Thyroid gland (tissue), 4 donors: ENCODE results near the gene GET4. TPM values are rescaled to one million over a fixed set of nuclear protein-coding genes. Genes with fewer than 3 reads are reported as not detected.

Source experiments
- DNase-seq, 2 donors: peaks; one replicate each; pipeline ENCODE4 v3.0.0-alpha.2; 2019
- H3K27ac ChIP-seq, 3 donors: fragments of 200-600 bp; sonication (generic); 1 replicate in 2 of 3; 2 replicates in 1 of 3; pipeline ENCODE4 v1.5.1; 2016 to 2019; ENCODE audit warnings: mild to moderate bottlenecking in 1 of 3, moderate library complexity in 1 of 3
- H3K27me3 ChIP-seq: fragments of 200-600 bp; sonication (generic); one replicate; pipeline ENCODE4 v1.5.1; 2019
- H3K36me3 ChIP-seq, 2 donors: fragments of 200-600 bp; sonication (generic); one replicate each; pipeline ENCODE4 v1.5.1; 2016 to 2019
- H3K4me1 ChIP-seq, 2 donors: fragments of 200-600 bp; sonication (generic); one replicate each; pipeline ENCODE4 v1.5.1; 2017 to 2019
- H3K4me3 ChIP-seq, 3 donors: fragments of 200-600 bp; sonication (generic); replicated peaks in 1 of 3; 1 replicate in 2 of 3; 2 replicates in 1 of 3; pipeline ENCODE4 v1.5.1; 2016; ENCODE audit warnings: mild to moderate bottlenecking in 1 of 3
- H3K9me3 ChIP-seq: fragments of 200-600 bp; sonication (generic); one replicate; pipeline ENCODE4 v1.5.1; 2017
- CTCF ChIP-seq, 6 experiments: fragments of 200-600 bp in 3 of 6; fragments of 450-650 bp in 3 of 6; sonication (generic) in 3 of 6; IDR thresholded peaks; one replicate each; pipeline ENCODE4 v1.5.1; 2016 to 2019; ENCODE audit warnings: antibody characterized with exemption in 6 of 6, mild to moderate bottlenecking in 2 of 6, inconsistent platforms in 1 of 6, moderate library complexity in 1 of 6
- POLR2A ChIP-seq, 2 donors: fragments of 450-650 bp; IDR thresholded peaks; one replicate each; pipeline ENCODE4 v1.6.1; 2017; ENCODE audit warnings: antibody characterized with exemption in 2 of 2, mild to moderate bottlenecking in 2 of 2, moderate library complexity in 1 of 2
- WGBS, 2 donors: methylation state at CpG; one replicate each; pipeline ENCODE4 v1.1.5; 2017; 5-methylcytosine and 5-hydroxymethylcytosine counted together
- intact Hi-C: fragments of 100-400 bp; cut with DNase I; formaldehyde crosslinking; loops from one replicate; pipeline ENCODE4 v1.15.1; 2023
- total RNA-seq, 4 donors: library from RNA; depleted of rRNA; stranded (reverse); fragments of >200 nt; gene quantifications; one replicate each; pipeline ENCODE4 v1.2.3, GENCODE V29; 2016

The GET4 gene
- total RNA-seq, 4 donors from 2014 or later = 29.2 to 38.7 (median 34.3) TPM

GRCh38 chr7:861222-861621, 15.1 kb upstream of the GET4 start:
- peaks cover 45 to 71% of the 10 kb centered on the region in 2 donors for H3K36me3 ChIP-seq
- H3K4me1 ChIP-seq = peaks cover 0 to 4% of the 10 kb centered on the region in 2 donors
- H3K9me3 ChIP-seq = no peaks in the 10 kb centered on the region
- TF ChIP-seq POLR2A (IDR thresholded peaks at IDR 0.05) (no peak), CTCF (IDR thresholded peaks at IDR 0.05) (no peak)
- H3K27ac ChIP-seq = no peak overlapping the region
- intact Hi-C loops = no loop called here
- no peak overlapping the region for H3K4me3 ChIP-seq
- DNase-seq = no peak
- no peaks in the 10 kb centered on the region for H3K27me3 ChIP-seq
- 96% methylated on average over 9 of the region's 9 CpGs for WGBS, 2 donors

GRCh38 chr7:862157-862556, 14.2 kb upstream of the GET4 start:
- Histone ChIP-seq H3K36me3 (peaks cover 35 to 62% of the 10 kb centered on the region in 2 donors), H3K4me1 (peaks cover 0 to 8% of the 10 kb centered on the region in 2 donors), H3K27me3 (no peaks in the 10 kb centered on the region), H3K9me3 (no peaks in the 10 kb centered on the region), H3K4me3 (no peak overlapping the region), H3K27ac (no peak overlapping the region)
- no peak for DNase-seq
- intact Hi-C loops = no loop called here
- TF ChIP-seq POLR2A (IDR thresholded peaks at IDR 0.05) (no peak), CTCF (IDR thresholded peaks at IDR 0.05) (no peak)
- WGBS, 2 donors = 95 to 97% methylated on average over 6 of the region's 6 CpGs

- Histone ChIP-seq H3K4me3 (no peak overlapping the region), H3K4me1 (peaks cover 4 to 16% of the 10 kb centered on the region in 2 donors), H3K27ac (no peak overlapping the region), H3K36me3 (peaks cover 36 to 53% of the 10 kb centered on the region in 2 donors), H3K9me3 (no peaks in the 10 kb centered on the region), H3K27me3 (no peaks in the 10 kb centered on the region)
- TF ChIP-seq POLR2A (IDR thresholded peaks at IDR 0.05) (no peak), CTCF (IDR thresholded peaks at IDR 0.05) (no peak)
- no peak for DNase-seq
- intact Hi-C loops = no loop called here
- 95% methylated on average over 16 of the region's 16 CpGs for WGBS, 2 donors
These were observed 13.2 kb upstream of the GET4 start for GRCh38 chr7:863106-863505.

GRCh38 chr7:865921-866320, 10.4 kb upstream of the GET4 start:
- Histone ChIP-seq H3K9me3 (no peaks in the 10 kb centered on the region), H3K27ac (peak overlapping the region; percentile 89 to 92 (median 89)), H3K4me3 (no peak overlapping the region), H3K36me3 (peaks cover 34 to 37% of the 10 kb centered on the region in 2 donors), H3K27me3 (no peaks in the 10 kb centered on the region), H3K4me1 (peaks cover 4 to 18% of the 10 kb centered on the region in 2 donors)
- intact Hi-C loops = no loop called here
- DNase-seq = no peak
- TF ChIP-seq CTCF (IDR thresholded peaks at IDR 0.05) (no peak), POLR2A (IDR thresholded peaks at IDR 0.05) (no peak)
- WGBS, 2 donors = 93 to 95% methylated on average over 25 of the region's 25 CpGs

GRCh38 chr7:867001-867405, 9.4 kb upstream of the GET4 start:
- TF ChIP-seq POLR2A (IDR thresholded peaks at IDR 0.05) = peak in 1 of 2 donors; percentile 66
- TF ChIP-seq CTCF (IDR thresholded peaks at IDR 0.05) = no peak
- Histone ChIP-seq H3K27ac (peak overlapping the region; percentile 89 to 92 (median 89)), H3K9me3 (no peaks in the 10 kb centered on the region), H3K4me3 (no peak overlapping the region), H3K36me3 (peaks cover 23 to 26% of the 10 kb centered on the region in 2 donors), H3K27me3 (no peaks in the 10 kb centered on the region), H3K4me1 (peaks cover 4 to 18% of the 10 kb centered on the region in 2 donors)
- intact Hi-C loops = no loop called here
- DNase-seq = peak; percentile 85 to 87
- 49 to 67% methylated on average over 9 to 11 of the region's 18 CpGs for WGBS, 2 donors
